MCF 10A (cell line): ENCODE results near the gene DMRTB1. TPM values are rescaled to one million over a fixed set of nuclear protein-coding genes. Genes with fewer than 3 reads are reported as not detected.

Experiments
- BruUV-seq: library from RNA; stranded (reverse); fragments of 400-500 nt; replicated peaks from 2 replicates; lab custom pipeline; 2021; lab: Mats Ljungman, UMichigan
- CTCF ChIA-PET: fragments of 300-600 bp; sonication (Branson Sonifier 250); formaldehyde crosslinking; extraction: SDS; loops from one replicate; lab custom pipeline; 2021; ENCODE audit warnings: antibody characterized with exemption, inconsistent platforms; lab: Yijun Ruan, JAX
- POLR2A ChIA-PET: fragments of 300-600, 350-650 bp; sonication (Branson Sonifier 250); formaldehyde crosslinking; extraction: SDS; loops from one replicate; lab custom pipeline; 2020; ENCODE audit warnings: antibody characterized with exemption, inconsistent platforms; lab: Yijun Ruan, JAX
- DNase-seq: peaks from one replicate; pipeline ENCODE4 v3.0.0-alpha.2; 2018; ENCODE audit not compliant: unreplicated experiment
- H3K27ac Mint-ChIP-seq: one replicate; pipeline ENCODE4 v1.8.0; 2022; ENCODE audit warnings: mild to moderate bottlenecking, low read depth, mixed read lengths; ENCODE audit not compliant: unreplicated experiment
- H3K27me3 Mint-ChIP-seq: one replicate; pipeline ENCODE4 v1.8.0; 2022; ENCODE audit warnings: mixed read lengths; ENCODE audit not compliant: insufficient read depth, unreplicated experiment
- H3K36me3 Mint-ChIP-seq: one replicate; pipeline ENCODE4 v1.8.0; 2022; ENCODE audit warnings: mild to moderate bottlenecking, moderate library complexity, mixed read lengths; ENCODE audit not compliant: insufficient read depth, unreplicated experiment
- H3K4me1 Mint-ChIP-seq: one replicate; pipeline ENCODE4 v1.8.0; 2022; ENCODE audit warnings: mixed read lengths; ENCODE audit not compliant: insufficient read depth, unreplicated experiment
- H3K4me3 Mint-ChIP-seq: one replicate; pipeline ENCODE4 v1.8.0; 2022; ENCODE audit warnings: mild to moderate bottlenecking, moderate library complexity, mixed read lengths; ENCODE audit not compliant: unreplicated experiment
- H3K9me3 Mint-ChIP-seq: one replicate; pipeline ENCODE4 v1.8.0; 2022; ENCODE audit warnings: mixed read lengths; ENCODE audit not compliant: unreplicated experiment
- intact Hi-C: fragments of 100-400 bp; cut with micrococcal nuclease; formaldehyde crosslinking; loops from 2 replicates; pipeline ENCODE4 v1.14.1; 2022
- total RNA-seq: library from RNA; stranded (reverse); gene quantifications from 2 replicates; pipeline ENCODE4 v1.2.3, GENCODE V29; 2022
- TF ChIP-seq, protein P1 (sequence below): fragments of 200-600 bp; IDR thresholded peaks from one replicate; pipeline ENCODE4 v1.8.0; 2022; ENCODE audit warnings: antibody characterized with exemption, mild to moderate bottlenecking; ENCODE audit not compliant: unreplicated experiment

Gene DMRTB1
- total RNA-seq, 1 experiment from 2014 or later, result not detected

DNA sequence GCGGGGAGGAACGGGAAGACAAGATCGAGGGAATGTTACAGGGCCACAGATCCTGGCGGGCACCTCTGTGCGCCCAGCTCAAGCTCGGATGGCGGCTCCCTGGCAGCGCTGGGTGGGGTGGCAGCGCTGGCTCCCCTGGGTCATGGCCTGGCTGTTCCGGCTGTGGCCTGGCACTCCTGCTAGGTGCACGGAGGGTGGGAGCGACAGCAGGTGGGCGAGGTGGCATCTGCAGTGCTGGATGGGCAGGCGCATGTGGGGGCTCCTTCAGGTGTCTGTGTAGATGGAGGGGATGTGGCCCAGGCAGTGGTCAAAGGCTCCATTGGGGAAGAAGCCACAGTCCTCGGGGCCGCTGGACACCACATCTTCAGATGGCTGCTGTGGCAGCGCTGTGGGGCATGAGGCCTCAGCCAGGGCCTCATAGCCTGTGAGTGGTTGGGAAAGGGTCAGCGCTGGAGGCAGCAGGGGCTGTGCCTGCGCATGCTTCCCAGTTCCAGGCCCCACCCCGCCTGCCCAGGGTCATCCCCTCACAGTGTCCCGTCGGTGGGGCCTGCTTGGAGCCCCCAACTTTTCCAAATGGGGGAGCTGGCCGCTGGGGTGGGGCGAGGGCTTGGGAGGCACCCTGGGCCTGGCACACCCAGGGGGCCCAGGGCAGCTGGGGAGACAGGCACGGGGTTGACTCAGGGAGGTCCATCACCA is 47.3 kb downstream of the DMRTB1 start:
- H3K36me3 Mint-ChIP-seq, result no peaks in the 10 kb centered on the region
- ChIA-PET CTCF (interaction anchor here (1.1 kb wide), 1 partner anchor 22 kb away, joined by 3 read pairs; no protein-coding TSS in a partner anchor), POLR2A (no interaction called here)
- TF ChIP-seq, protein P1, sequence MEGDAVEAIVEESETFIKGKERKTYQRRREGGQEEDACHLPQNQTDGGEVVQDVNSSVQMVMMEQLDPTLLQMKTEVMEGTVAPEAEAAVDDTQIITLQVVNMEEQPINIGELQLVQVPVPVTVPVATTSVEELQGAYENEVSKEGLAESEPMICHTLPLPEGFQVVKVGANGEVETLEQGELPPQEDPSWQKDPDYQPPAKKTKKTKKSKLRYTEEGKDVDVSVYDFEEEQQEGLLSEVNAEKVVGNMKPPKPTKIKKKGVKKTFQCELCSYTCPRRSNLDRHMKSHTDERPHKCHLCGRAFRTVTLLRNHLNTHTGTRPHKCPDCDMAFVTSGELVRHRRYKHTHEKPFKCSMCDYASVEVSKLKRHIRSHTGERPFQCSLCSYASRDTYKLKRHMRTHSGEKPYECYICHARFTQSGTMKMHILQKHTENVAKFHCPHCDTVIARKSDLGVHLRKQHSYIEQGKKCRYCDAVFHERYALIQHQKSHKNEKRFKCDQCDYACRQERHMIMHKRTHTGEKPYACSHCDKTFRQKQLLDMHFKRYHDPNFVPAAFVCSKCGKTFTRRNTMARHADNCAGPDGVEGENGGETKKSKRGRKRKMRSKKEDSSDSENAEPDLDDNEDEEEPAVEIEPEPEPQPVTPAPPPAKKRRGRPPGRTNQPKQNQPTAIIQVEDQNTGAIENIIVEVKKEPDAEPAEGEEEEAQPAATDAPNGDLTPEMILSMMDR, result no peak
- H3K4me1 Mint-ChIP-seq, result peaks cover 8% of the 10 kb centered on the region
- no TSS peak for BruUV-seq
- no peak overlapping the region for H3K27ac Mint-ChIP-seq
- H3K27me3 Mint-ChIP-seq, result peaks cover 14% of the 10 kb centered on the region
- H3K4me3 Mint-ChIP-seq, result no peak overlapping the region
- no peak for DNase-seq
- intact Hi-C loops, result no loop called here
- no peaks in the 10 kb centered on the region for H3K9me3 Mint-ChIP-seq

DNA sequence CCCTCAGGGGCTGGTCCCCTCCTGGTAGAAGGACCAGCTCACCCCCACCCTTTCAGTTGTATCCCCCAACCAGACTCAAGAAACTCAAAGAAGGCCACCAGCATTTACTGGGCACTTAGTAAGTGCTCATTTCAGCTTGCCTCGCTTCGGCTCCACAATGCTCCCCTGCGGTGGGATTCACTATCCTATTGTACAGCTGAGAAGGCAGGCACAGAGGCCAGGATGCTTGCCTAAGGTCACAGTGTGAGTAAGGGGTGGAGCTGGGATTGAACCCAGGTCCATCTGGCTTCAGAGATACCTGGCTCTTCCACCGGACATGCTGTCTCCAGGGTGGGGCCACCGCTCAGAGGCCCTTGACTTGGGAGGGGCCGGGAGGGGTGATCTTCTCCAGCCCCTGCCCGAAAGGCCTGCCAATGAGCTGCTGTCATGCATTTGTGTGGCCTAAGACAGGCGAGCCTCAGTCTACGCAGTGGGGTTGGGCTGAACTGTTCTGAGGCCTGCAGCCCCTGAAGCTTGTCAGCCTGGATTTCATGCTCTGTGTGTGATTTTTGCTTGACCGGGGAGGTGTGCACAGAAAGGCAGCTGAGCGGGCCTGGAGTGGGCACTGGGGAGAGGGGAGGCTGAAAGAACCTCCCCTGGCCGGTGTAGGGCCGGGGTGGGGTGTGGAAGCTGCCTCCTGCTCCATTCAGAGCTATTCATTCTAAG is 48.1 kb downstream of the DMRTB1 start:
- intact Hi-C loops, result no loop called here
- Mint-ChIP-seq H3K27ac (no peak overlapping the region), H3K9me3 (no peaks in the 10 kb centered on the region), H3K4me1 (peaks cover 14% of the 10 kb centered on the region), H3K36me3 (no peaks in the 10 kb centered on the region), H3K27me3 (peaks cover 12% of the 10 kb centered on the region), H3K4me3 (no peak overlapping the region)
- TF ChIP-seq, protein P1, result no peak
- BruUV-seq, result no TSS peak
- ChIA-PET CTCF (interaction anchor here (0.6 to 1.3 kb wide), 4 partner anchors 23 to 417 kb away, joined by 3 to 7 read pairs (median 5); no protein-coding TSS in a partner anchor), POLR2A (no interaction called here)
- no peak for DNase-seq

DNA sequence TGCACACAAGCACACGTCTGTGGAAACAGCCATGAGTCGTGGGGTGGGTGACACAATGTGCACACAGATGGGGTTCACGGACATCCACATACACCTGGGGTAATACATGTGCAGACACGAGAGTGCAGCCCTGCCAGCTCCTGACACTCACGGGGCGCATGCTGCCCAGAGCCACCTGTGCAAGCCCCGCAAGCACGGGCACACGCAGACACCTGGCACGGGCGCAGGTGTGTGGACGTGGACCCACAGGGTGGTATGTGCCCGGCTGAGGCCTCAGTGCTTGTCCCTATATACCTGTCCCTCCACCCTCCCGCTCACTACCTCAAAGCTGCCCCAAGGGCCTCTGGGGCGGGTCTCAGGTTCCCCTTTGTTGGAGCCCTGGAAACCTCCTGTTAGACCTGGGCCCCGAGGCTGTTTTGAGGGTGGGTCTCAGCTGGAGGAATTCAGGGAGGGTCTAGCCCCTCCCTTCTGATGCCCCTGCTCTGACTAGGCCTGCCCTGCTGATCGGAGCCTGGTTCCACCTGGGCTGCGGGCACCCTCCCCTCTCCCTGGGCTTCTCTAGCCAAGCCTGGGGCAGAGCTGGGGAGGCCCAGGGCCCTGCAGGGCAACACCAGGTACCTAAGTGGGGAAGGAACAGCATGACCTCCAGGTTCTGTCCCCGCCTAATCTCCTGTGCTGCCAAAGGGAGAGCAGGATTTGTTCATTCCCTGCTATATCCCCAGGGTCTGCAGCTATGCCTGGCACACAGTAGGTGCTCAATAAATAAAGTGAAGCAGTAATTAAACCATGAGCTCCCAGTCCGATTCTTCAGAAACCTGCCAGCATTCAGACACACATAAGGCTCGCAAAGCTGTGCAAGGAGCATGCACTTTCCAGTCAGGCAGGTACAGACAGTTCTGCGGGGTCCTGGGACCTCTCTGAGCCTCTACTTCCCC is 49.1 kb downstream of the DMRTB1 start:
- TF ChIP-seq, protein P1, result no peak
- Mint-ChIP-seq H3K27me3 (peaks cover 11% of the 10 kb centered on the region), H3K4me3 (no peak overlapping the region), H3K36me3 (no peaks in the 10 kb centered on the region), H3K27ac (no peak overlapping the region), H3K9me3 (no peaks in the 10 kb centered on the region), H3K4me1 (peaks cover 14% of the 10 kb centered on the region)
- POLR2A ChIA-PET, result no interaction called here
- CTCF ChIA-PET, result interaction anchor here (0.6 to 1.3 kb wide), 3 partner anchors 22 to 415 kb away, joined by 3 to 7 read pairs (median 5); no protein-coding TSS in a partner anchor
- intact Hi-C loops, result no loop called here
- DNase-seq, result no peak
- BruUV-seq, result no TSS peak
